IMR-90 (cell line): ENCODE measurements around the gene TRAF7. TPM values are rescaled to one million over a fixed set of nuclear protein-coding genes. Genes with fewer than 3 reads are reported as not detected.

Experiments used
- ATAC-seq: fragments of 200-7000 bp; cut with Tn5 transposase; 2 replicates; pipeline ENCODE4 v1.9.1; 2020; ENCODE audit warnings: low read depth, mild to moderate bottlenecking, moderate library complexity
- BruUV-seq: library from RNA; stranded (reverse); fragments of 400-500 nt; replicated peaks from 2 replicates; lab custom pipeline; 2021; lab: Mats Ljungman, UMichigan
- CTCF ChIA-PET: fragments of 300-600 bp; formaldehyde crosslinking; extraction: SDS; loops from one replicate; lab custom pipeline; 2021; ENCODE audit warnings: antibody characterized with exemption; lab: Yijun Ruan, JAX
- POLR2A ChIA-PET: fragments of 300-600 bp; sonication (Branson Sonifier 250); formaldehyde crosslinking; loops from one replicate; lab custom pipeline; 2022; ENCODE audit warnings: antibody characterized with exemption; ENCODE audit not compliant: unreplicated experiment; lab: Charles Lee
- DNase-seq: peaks from one replicate; pipeline ENCODE4 v3.0.0; 2013
- H2AFZ ChIP-seq: replicated peaks from 2 replicates; pipeline ENCODE3; 2013; ENCODE audit warnings: low read length, mild to moderate bottlenecking; ENCODE audit not compliant: poor library complexity
- H2AK5ac ChIP-seq: 2 replicates; pipeline ENCODE4 v1.6.1; 2013; ENCODE audit warnings: low read depth, low read length, inconsistent platforms
- H2AK9ac ChIP-seq: replicated peaks from 2 replicates; pipeline ENCODE3; 2013; ENCODE audit warnings: mild to moderate bottlenecking, low read depth, low read length, moderate library complexity; ENCODE audit not compliant: poor library complexity
- H2BK120ac ChIP-seq: 2 replicates; pipeline ENCODE4 v1.6.1; 2013; ENCODE audit warnings: low read depth, low read length, inconsistent platforms
- H2BK15ac ChIP-seq: 3 replicates; pipeline ENCODE4 v1.6.1; 2013; ENCODE audit warnings: low read depth, low read length, inconsistent platforms
- H2BK20ac ChIP-seq: 2 replicates; pipeline ENCODE4 v1.6.1; 2013; ENCODE audit warnings: low read depth, mild to moderate bottlenecking, inconsistent platforms, low read length, moderate library complexity
- H2BK5ac ChIP-seq: 2 replicates; pipeline ENCODE4 v1.6.1; 2013; ENCODE audit warnings: mild to moderate bottlenecking, low read depth, low read length, inconsistent platforms; ENCODE audit not compliant: poor library complexity, severe bottlenecking
- H3K14ac ChIP-seq: replicated peaks from 2 replicates; pipeline ENCODE4 v1.6.1; 2013; ENCODE audit warnings: low read depth, low read length, inconsistent platforms
- H3K18ac ChIP-seq: 2 replicates; pipeline ENCODE4 v1.6.1; 2013; ENCODE audit warnings: low read depth, low read length, control low read depth
- H3K23ac ChIP-seq: 2 replicates; pipeline ENCODE4 v1.6.1; 2013; ENCODE audit warnings: low read depth, low read length, inconsistent platforms
- H3K27ac ChIP-seq: 2 replicates; pipeline ENCODE4 v1.5.1; 2013; ENCODE audit warnings: mild to moderate bottlenecking, control low read depth, low read length; ENCODE audit not compliant: insufficient read depth
- H3K27me3 ChIP-seq: 2 replicates; pipeline ENCODE4 v1.6.1; 2013; ENCODE audit warnings: low read length; ENCODE audit not compliant: control insufficient read depth, insufficient read depth
- H3K36me3 ChIP-seq: 2 replicates; pipeline ENCODE4 v1.6.1; 2013; ENCODE audit warnings: low read length, mixed read lengths; ENCODE audit not compliant: control insufficient read depth, insufficient read depth
- H3K4ac ChIP-seq: 2 replicates; pipeline ENCODE4 v1.6.1; 2013; ENCODE audit warnings: low read depth, low read length, inconsistent platforms
- H3K4me1 ChIP-seq: 2 replicates; pipeline ENCODE4 v1.6.1; 2013; ENCODE audit warnings: low read length, mixed read lengths; ENCODE audit not compliant: control insufficient read depth, insufficient read depth
- H3K4me2 ChIP-seq: 2 replicates; pipeline ENCODE4 v1.6.1; 2013; ENCODE audit warnings: low read depth, mild to moderate bottlenecking, control low read depth, low read length, moderate library complexity
- H3K4me3 ChIP-seq: 2 replicates; pipeline ENCODE4 v1.5.1; 2013; ENCODE audit warnings: low read depth, mild to moderate bottlenecking, control low read depth, low read length, moderate library complexity; ENCODE audit not compliant: insufficient read depth
- H3K56ac ChIP-seq: 2 replicates; pipeline ENCODE4 v1.6.1; 2013; ENCODE audit warnings: low read length, inconsistent platforms; ENCODE audit not compliant: insufficient read depth; ENCODE audit errors: extremely low read depth
- H3K79me1 ChIP-seq, 2 experiments: 2 replicates each; pipeline ENCODE4 v1.6.1; 2013; ENCODE audit warnings: low read length in 2 of 2, inconsistent platforms in 1 of 2, low read depth in 1 of 2
- H3K9ac ChIP-seq: 2 replicates; pipeline ENCODE4 v1.6.1; 2013; ENCODE audit warnings: low read depth, low read length, control low read depth
- H3K9me1 ChIP-seq: 2 replicates; pipeline ENCODE4 v1.6.1; 2013; ENCODE audit warnings: low read length, inconsistent platforms; ENCODE audit not compliant: insufficient read depth
- H3K9me3 ChIP-seq: 2 replicates; pipeline ENCODE4 v1.6.1; 2013; ENCODE audit warnings: low read length; ENCODE audit not compliant: control insufficient read depth, insufficient read depth
- H4K20me1 ChIP-seq: 2 replicates; pipeline ENCODE4 v1.6.1; 2013; ENCODE audit warnings: low read length, inconsistent platforms; ENCODE audit not compliant: insufficient read depth
- H4K5ac ChIP-seq: 2 replicates; pipeline ENCODE4 v1.6.1; 2013; ENCODE audit warnings: mild to moderate bottlenecking, low read depth, low read length, control low read depth
- H4K8ac ChIP-seq, 2 experiments: 2 replicates each; pipeline ENCODE4 v1.6.1; 2013; ENCODE audit warnings: low read depth in 2 of 2, low read length in 2 of 2, control low read depth in 1 of 2, inconsistent platforms in 1 of 2
- H4K91ac ChIP-seq: 2 replicates; pipeline ENCODE4 v1.6.1; 2013; ENCODE audit warnings: low read depth, low read length, inconsistent platforms; ENCODE audit not compliant: insufficient read depth
- CEBPB ChIP-seq: IDR thresholded peaks from 2 replicates; pipeline ENCODE4 v1.6.1; 2012; ENCODE audit warnings: low read depth, low read length, improper control_type of control experiment
- whole genome bisulfite sequencing, 2 experiments: methylation state at CpG; one replicate each; pipeline versions ENCODE4 v1.1.5 to v1.1.7; 2013; ENCODE audit warnings: missing lambda C conversion rate in 2 of 2; ENCODE audit not compliant: insufficient read length in 1 of 2; ENCODE audit errors: extremely low coverage in 2 of 2; 5-methylcytosine and 5-hydroxymethylcytosine counted together
- dilution Hi-C: fragments of 300-500 bp; cut with HindIII; formaldehyde crosslinking; loops from one replicate; pipeline ENCODE4 v1.14.3; 2018; ENCODE audit warnings: low sequenced_read_pairs; ENCODE audit not compliant: unreplicated experiment
- in situ Hi-C: fragments of 300-500 bp; cut with MboI; formaldehyde crosslinking; loops from 3 replicates; pipeline ENCODE4 v1.14.3; 2019; ENCODE audit warnings: low sequenced_read_pairs, inconsistent platforms, mixed read lengths
- intact Hi-C: fragments of 100-400 bp; cut with micrococcal nuclease; formaldehyde crosslinking; loops from 2 replicates; pipeline ENCODE4 v1.10.0; 2022
- polyA plus RNA-seq, 3 experiments: library from polyadenylated mRNA; depleted of rRNA; stranded (reverse); fragments of >200 nt; gene quantifications; 2 replicates each; pipeline ENCODE4 v1.2.3, GENCODE V29; 2012; ENCODE audit warnings: low replicate concordance in 1 of 3
- total RNA-seq: library from RNA; depleted of rRNA; stranded (reverse); fragments of >200 nt; gene quantifications from 2 replicates; pipeline ENCODE4 v1.2.3, GENCODE V29; 2012

The TRAF7 gene
- total and polyA plus RNA-seq, 2 of the 4 experiments (the other 2 are of a cell fraction) = 29.6 to 52.6 TPM

DNA sequence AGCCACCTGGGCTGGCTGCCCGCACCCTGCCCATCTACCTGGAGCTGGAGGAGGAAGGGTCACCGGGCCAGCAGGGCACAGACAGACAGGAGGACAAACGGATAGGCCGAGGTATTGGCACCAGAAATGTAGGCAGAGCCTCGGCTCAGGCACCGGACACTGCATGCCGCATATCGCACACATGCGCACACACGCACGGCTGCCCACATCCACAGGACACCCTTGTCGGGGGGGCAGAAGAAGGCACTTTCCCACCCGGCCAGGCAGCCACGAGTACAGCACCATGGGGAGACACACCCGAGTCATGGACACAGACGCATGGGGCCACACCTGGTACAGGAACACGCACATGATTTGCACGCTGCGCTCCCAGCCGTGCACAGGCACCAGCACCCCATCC lies 26.4 kb downstream of the TRAF7 start:
- Histone ChIP-seq H3K4me3 (no peak overlapping the region), H2AK5ac (no peak overlapping the region), H3K4ac (no peak overlapping the region), H4K91ac (no peak overlapping the region), H3K14ac (no peak overlapping the region), H4K5ac (no peak overlapping the region), H2BK120ac (no peak overlapping the region), H2AK9ac (no peak overlapping the region), H3K36me3 (peaks cover 8% of the 10 kb centered on the region; the same call in 1 of the 2 replicates), H2BK5ac (no peak overlapping the region), H4K20me1 (peaks cover 7% of the 10 kb centered on the region; the same call in 1 of the 2 replicates), H3K9me3 (no peaks in the 10 kb centered on the region), H3K27ac (no peak overlapping the region), H3K4me2 (no peak overlapping the region), H3K23ac (no peak overlapping the region), H3K9me1 (peaks cover 3% of the 10 kb centered on the region; the same call in 1 of the 2 replicates), H3K18ac (no peak overlapping the region), H3K56ac (no peak overlapping the region), H3K27me3 (no peaks in the 10 kb centered on the region; the same call in 1 of the 2 replicates), H2BK15ac (no peak overlapping the region), H3K4me1 (no peaks in the 10 kb centered on the region), H3K79me1 (no peaks in the 10 kb centered on the region), H2AFZ (no peak overlapping the region), H4K8ac (no peak overlapping the region), H3K9ac (no peak overlapping the region), H2BK20ac (no peak overlapping the region)
- in situ Hi-C loops (no loop called here), intact Hi-C loops (no loop called here), dilution Hi-C loops (no loop called here)
- ChIA-PET CTCF (no interaction called here), POLR2A (no interaction called here)
- 93% methylated on average over 13 of the region's 20 CpGs; no CpG with 5 or more reads in 1 of the 2 experiments for WGBS, 2 experiments
- ATAC-seq (no peak), DNase-seq (no peak)
- TF ChIP-seq CEBPB = no peak
- BruUV-seq = no TSS peak
